ENCODE results near the gene TCF4. TPM values are rescaled to one million over a fixed set of nuclear protein-coding genes. Genes with fewer than 3 reads are reported as not detected.

TCF4 gene
- total RNA-seq, 1 donor from 2014 or later = 175 TPM

DNA sequence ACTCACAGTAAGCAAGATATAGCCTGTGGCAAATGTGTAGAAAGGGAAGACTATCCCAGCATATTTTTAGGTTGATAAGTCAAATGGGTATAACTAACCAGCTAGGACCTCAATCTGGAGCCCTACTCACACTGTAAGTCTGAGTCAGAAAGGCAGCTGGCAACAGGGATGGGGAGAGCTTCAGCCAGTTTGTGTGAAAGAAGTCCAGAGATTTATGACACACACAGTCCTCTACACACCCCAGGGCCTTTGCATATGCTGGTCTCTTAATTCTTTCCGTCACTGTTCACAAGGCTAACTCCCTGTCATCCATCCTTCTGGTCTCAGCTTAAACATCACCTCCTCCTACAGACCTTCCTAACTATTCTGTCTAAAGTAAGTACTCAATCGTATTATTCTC lies 5.9 kb upstream of the TCF4 start:
- Mint-ChIP-seq H3K4me1 (ENCODE audit: unreplicated experiment) (peaks cover 4% of the 10 kb centered on the region), H3K4me3 (ENCODE audit: unreplicated experiment) (no peak overlapping the region), H3K36me3 (ENCODE audit: low read depth, unreplicated experiment) (no peaks in the 10 kb centered on the region), H3K27ac (ENCODE audit: unreplicated experiment) (no peak overlapping the region), H3K9me3 (ENCODE audit: unreplicated experiment) (no peaks in the 10 kb centered on the region), H3K27me3 (ENCODE audit: unreplicated experiment) (peaks cover 2% of the 10 kb centered on the region)
- TF ChIP-seq, protein P1, sequence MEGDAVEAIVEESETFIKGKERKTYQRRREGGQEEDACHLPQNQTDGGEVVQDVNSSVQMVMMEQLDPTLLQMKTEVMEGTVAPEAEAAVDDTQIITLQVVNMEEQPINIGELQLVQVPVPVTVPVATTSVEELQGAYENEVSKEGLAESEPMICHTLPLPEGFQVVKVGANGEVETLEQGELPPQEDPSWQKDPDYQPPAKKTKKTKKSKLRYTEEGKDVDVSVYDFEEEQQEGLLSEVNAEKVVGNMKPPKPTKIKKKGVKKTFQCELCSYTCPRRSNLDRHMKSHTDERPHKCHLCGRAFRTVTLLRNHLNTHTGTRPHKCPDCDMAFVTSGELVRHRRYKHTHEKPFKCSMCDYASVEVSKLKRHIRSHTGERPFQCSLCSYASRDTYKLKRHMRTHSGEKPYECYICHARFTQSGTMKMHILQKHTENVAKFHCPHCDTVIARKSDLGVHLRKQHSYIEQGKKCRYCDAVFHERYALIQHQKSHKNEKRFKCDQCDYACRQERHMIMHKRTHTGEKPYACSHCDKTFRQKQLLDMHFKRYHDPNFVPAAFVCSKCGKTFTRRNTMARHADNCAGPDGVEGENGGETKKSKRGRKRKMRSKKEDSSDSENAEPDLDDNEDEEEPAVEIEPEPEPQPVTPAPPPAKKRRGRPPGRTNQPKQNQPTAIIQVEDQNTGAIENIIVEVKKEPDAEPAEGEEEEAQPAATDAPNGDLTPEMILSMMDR (IDR thresholded peaks at IDR 0.05; ENCODE audit: unreplicated experiment) = no peak
- no peak for DNase-seq (ENCODE audit: low spot score)

DNA sequence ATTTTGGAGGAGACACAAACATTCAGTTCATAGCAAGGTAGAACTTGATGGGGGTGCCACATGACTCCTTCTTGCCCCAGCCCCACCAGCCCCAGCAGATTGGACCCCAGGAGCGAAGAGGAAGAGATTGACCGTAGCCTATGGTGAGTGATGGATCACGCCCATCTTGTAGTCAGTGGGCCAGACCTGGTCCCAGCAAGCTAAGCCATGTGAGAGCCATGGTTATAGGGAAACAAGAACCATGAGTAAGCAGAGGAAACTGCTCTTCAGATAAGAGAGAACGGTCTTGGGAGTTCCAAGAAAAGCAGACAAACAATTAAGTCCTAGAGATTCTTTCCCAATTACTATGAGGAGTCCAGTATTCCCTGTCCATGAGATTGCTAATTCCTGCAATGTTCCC lies 4.6 kb upstream of the TCF4 start:
- peaks cover 2% of the 10 kb centered on the region for H3K27me3 Mint-ChIP-seq (ENCODE audit: unreplicated experiment)
- H3K4me3 Mint-ChIP-seq (ENCODE audit: unreplicated experiment) = no peak overlapping the region
- H3K36me3 Mint-ChIP-seq (ENCODE audit: low read depth, unreplicated experiment) = peaks cover 4% of the 10 kb centered on the region
- no peaks in the 10 kb centered on the region for H3K9me3 Mint-ChIP-seq (ENCODE audit: unreplicated experiment)
- TF ChIP-seq, protein P1 (IDR thresholded peaks at IDR 0.05; ENCODE audit: unreplicated experiment) = no peak
- H3K4me1 Mint-ChIP-seq (ENCODE audit: unreplicated experiment) = peaks cover 9% of the 10 kb centered on the region
- no peak for DNase-seq (ENCODE audit: low spot score)
- no peak overlapping the region for H3K27ac Mint-ChIP-seq (ENCODE audit: unreplicated experiment)

DNA sequence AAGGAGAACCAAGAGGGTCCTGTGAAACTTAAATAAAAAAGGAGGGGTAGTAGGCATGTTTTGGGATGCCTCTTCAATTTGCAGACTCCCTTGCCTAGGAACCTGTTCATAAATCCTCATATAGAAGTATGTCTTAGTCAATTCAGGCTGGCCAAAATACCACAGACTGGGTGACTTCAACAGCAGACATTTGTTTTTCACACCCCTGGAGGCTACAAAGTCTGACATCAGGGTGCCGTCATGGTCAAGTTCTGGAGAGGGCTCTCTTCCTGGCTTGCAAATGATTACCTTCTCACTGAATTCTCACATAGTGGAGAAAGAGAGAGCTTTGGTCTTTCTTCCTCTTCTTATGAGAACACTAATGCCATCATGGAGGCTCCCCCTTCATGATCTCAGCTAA lies 4.1 kb upstream of the TCF4 start:
- Mint-ChIP-seq H3K9me3 (ENCODE audit: unreplicated experiment) (no peaks in the 10 kb centered on the region), H3K4me3 (ENCODE audit: unreplicated experiment) (no peak overlapping the region), H3K27ac (ENCODE audit: unreplicated experiment) (no peak overlapping the region), H3K36me3 (ENCODE audit: low read depth, unreplicated experiment) (peaks cover 4% of the 10 kb centered on the region), H3K27me3 (ENCODE audit: unreplicated experiment) (peaks cover 2% of the 10 kb centered on the region), H3K4me1 (ENCODE audit: unreplicated experiment) (peaks cover 9% of the 10 kb centered on the region)
- no peak for DNase-seq (ENCODE audit: low spot score)
- TF ChIP-seq, protein P1 (IDR thresholded peaks at IDR 0.05; ENCODE audit: unreplicated experiment) = no peak

DNA sequence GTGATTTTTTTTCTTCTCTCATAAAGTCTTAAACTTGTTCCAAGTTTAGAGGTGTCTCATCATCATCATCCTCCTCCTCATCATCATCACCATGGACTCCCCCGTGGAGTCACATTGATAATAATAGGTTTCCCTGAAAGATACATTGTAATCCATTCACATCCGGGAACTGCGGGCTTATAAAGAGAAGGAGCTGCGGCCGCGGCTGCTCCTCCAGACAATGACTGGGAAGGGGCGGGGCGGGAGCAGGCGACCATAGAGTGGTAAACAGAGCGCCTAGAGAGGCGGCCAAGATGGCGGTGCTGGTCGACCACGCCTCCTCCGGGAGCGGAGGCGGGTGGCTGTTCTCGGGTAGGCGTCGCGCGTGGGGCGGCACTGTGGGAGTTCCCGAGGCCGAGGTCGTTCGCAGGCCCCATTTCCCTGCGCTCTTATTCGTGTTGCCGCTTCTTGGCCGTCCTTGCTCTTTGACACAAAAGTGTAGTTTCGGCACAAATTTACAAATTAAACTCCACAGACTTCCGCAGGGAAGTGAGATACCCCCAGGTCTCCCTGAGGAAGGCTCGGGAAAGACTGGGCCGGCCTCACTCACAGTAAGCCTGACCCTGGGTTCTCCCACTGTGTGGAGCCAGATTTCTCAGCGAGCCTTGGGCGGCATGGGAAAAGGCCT lies 1.8 kb upstream of the TCF4 start:
- Mint-ChIP-seq H3K36me3 (ENCODE audit: low read depth, unreplicated experiment) (peaks cover 9% of the 10 kb centered on the region), H3K27me3 (ENCODE audit: unreplicated experiment) (peaks cover 2% of the 10 kb centered on the region), H3K9me3 (ENCODE audit: unreplicated experiment) (no peaks in the 10 kb centered on the region), H3K4me3 (ENCODE audit: unreplicated experiment) (peak overlapping the region; percentile 98), H3K4me1 (ENCODE audit: unreplicated experiment) (peaks cover 27% of the 10 kb centered on the region), H3K27ac (ENCODE audit: unreplicated experiment) (peak overlapping the region; percentile 96)
- TF ChIP-seq, protein P1 (IDR thresholded peaks at IDR 0.05; ENCODE audit: unreplicated experiment) = no peak
- peak; percentile 94 for DNase-seq (ENCODE audit: low spot score)

DNA sequence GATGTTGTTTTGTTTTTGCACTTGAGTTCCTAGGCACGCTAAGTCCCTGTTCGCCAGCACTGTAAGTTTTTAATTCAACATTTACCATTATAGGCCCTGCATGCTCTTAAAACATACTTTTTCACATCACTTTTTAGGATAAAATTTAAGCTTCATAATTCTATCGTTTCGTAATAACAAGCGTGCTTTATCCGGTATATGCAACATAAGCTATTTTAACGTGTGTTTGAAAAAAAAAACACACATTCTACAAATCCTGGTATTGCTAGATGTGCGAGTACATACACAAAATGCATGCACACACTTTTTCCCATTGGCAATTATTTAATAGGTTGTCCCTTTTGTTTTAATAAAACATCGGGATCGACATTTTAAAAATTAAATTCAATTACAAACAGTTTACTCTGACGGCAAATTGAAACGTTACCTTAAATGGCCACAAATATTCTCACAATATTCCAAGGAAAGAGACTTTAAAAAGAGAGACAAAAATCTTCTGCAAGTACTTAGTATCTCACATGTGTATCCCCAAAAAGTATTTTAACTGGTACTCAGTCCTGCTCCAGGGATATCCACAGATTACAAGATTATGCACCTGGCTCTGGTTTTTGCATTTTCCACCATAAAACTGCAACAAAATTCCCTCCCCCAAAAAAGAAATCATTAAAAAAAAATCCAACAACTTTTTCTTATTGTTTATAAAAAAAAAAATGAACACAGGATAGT lies 1.0 kb upstream of the TCF4 start:
- Mint-ChIP-seq H3K4me3 (ENCODE audit: unreplicated experiment) (peak overlapping the region; percentile 98), H3K4me1 (ENCODE audit: unreplicated experiment) (peaks cover 27% of the 10 kb centered on the region), H3K36me3 (ENCODE audit: low read depth, unreplicated experiment) (peaks cover 9% of the 10 kb centered on the region), H3K27ac (ENCODE audit: unreplicated experiment) (peak overlapping the region; percentile 96), H3K9me3 (ENCODE audit: unreplicated experiment) (no peaks in the 10 kb centered on the region), H3K27me3 (ENCODE audit: unreplicated experiment) (peaks cover 2% of the 10 kb centered on the region)
- TF ChIP-seq, protein P1 (IDR thresholded peaks at IDR 0.05; ENCODE audit: unreplicated experiment) = no peak
- no peak for DNase-seq (ENCODE audit: low spot score)

Measured in endothelial cell (in vitro differentiated cells).